GM18868 (cell line): ENCODE data around the gene HSP90AB1.

Source experiments
- ATAC-seq: cut with Tn5 transposase; IDR thresholded peaks from one replicate; pipeline ENCODE4 v1.9.1; 2021; ENCODE audit warnings: mild to moderate bottlenecking, moderate library complexity; ENCODE audit not compliant: unreplicated experiment

HSP90AB1 gene

DNA sequence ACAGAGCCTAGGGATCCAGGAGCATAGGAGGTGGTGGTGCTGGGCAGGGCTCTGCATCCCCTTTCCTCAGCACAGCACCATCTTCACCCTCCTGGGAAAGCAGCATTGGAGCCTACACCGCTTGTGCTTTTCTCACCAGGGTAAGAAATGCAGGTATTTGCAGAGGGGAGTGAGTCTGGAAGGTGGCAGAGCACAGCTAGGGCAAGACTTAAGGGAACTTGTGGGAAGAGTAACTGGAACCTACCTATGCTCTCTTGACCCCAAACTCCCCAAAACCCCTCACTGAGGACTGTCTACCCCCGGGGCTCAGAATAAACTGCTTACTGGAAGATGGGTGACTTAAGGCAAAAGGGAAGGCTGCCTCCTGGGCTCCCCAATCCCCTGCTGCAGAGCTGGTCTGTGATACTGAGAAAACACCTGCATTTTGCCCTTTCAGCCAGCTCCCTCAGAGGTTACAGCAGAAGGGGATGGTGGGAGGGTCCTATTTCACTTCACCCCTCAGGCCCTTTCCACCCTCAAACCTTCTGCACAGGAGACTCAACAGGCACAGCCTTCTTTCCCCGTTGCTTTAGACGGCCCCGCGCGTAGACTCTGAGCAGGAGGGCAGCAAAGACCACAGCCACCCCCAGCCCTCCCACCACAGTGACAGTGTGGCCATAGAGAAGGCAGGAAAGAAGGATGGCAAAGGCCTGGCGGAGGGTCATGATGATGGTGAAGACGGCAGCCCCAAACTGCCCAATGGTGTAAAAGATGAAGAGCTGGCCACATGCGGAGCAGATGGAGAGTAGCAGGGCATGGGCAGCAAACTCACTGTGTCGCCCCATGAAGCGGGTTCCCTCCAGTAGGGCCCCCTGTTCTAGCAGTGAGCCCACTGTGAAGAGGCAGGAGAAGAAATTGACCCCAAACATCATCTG, 7.5 kb downstream of the HSP90AB1 start:
- ATAC-seq = no peak

DNA sequence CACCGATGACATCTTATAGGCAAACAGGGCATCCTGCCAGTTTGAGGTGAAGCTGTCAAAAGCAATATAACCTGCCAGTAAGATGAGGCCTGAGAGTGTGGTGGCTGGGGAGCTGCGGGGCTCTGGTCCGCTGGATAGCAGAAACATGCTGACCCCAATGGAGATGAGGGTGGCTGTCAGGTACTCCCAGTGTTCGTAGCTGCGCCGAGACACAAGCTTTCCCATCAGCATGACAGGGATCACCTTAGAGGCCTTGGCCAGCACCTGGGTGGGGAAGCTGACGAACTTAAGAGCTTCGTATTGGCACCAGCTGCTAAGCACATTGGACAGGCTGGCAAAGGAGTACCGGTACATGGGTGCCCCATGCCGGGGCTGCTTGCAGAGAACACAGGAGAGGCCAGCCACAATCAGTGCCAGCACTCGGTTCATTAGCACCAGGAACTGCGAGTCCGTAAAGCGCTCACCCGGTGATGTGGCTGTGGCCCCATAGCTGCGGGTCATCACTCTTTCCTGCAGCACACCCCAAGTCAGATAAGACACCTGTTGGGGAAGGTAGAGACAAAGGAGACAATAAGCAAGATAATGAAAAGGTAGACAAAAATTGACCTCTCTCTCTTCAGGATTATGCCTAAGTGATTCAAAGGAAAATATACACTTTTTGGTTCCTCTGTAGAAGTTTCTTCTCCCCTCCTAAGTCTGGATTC, 8.4 kb downstream of the HSP90AB1 start:
- no peak for ATAC-seq

DNA sequence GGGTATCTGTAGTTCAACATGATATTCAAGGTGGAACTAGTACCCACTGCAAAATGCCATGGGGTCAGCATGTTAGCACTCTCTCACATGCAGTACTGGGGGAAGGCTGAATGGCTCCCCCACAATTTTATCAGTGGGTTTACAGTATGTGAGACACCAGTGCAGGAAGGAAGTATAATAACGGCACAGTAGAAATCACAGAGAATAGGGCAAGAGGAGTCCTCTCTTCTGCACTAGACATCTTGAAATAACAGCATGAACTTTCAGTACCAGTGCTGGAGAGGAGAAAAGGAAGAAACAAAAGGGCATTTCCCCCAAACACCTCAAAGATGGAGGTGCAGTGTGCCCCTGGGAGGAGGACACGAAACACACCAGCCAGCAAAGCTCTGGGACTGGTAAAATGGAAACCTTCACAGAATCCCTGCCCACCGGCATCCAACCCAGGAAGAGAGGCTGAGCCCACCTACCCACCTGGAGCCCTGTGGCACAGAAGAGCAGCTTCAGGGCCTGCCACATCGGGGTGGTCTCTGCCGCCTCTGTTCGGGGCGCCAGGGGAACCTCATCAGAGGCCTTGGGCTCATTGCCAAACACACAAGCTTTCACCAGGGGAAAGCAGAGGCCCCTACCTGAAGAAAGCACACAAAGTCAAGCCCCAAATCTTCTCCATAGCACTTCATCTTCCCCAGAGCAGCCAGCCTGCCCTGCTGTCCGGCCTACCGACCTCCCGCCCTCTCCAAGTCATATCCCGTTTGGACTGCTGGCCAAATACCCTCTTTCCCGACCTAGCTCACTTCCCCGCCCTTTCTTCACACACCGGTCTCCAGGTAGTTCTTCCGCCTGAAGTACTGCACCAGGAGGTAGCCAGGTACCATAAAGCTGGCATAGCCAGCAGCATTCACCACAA, 9.2 kb downstream of the HSP90AB1 start:
- ATAC-seq = no peak

- no peak for ATAC-seq
Measured at GRCh38 chr6:44256775-44257024, 9.8 kb downstream of the HSP90AB1 start.

- ATAC-seq = peak; percentile 51
Measured at GRCh38 chr6:44257025-44257752, 10.3 kb downstream of the HSP90AB1 start, which contains the start of gene SLC35B2. Gene SLC35B2 (minus strand): TSS chr6:44257528. CDS start chr6:44257410, 118 bp downstream.

DNA sequence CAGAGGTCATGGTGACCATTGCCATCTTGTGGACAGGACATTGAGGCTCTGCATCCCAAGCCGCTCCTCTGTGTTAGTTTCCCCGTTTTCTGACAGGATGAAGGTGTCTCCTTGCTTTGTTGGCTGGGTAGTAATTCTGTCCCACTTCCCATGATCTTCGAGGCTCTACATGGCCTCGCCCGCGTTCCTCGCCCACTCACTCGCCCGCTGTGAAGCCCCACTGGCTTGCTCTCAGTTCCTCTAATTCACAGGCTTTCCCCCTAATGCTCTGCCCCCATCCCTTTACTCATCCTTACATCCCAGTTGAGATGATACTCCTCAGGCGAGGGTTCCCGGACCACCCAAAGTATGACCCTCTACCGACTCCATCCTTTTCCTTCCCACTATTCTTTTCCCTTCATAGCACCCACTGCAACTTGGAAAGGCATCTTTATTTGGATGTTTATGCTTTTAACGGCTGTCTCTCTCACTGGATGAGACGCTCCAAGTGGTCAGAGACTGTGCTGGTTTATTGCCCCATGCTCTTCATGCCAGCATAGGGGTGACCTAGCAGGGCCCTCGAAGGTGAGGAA, 10.9 kb downstream of the HSP90AB1 start:
- peak; percentile 21 for ATAC-seq

- ATAC-seq = no peak
Measured at GRCh38 chr6:44258325-44258863, 11.5 kb downstream of the HSP90AB1 start.

- ATAC-seq = no peak
Measured at GRCh38 chr6:44258921-44259320, 12.0 kb downstream of the HSP90AB1 start.

- no peak for ATAC-seq
Measured at GRCh38 chr6:44260011-44260410, 13.1 kb downstream of the HSP90AB1 start.

GRCh38 chr6:44260451-44261297, 13.8 kb downstream of the HSP90AB1 start:
- ATAC-seq = no peak

- ATAC-seq = no peak
Measured at GRCh38 chr6:44261581-44261980, 14.7 kb downstream of the HSP90AB1 start.

- ATAC-seq = no peak
Measured at GRCh38 chr6:44262467-44263353, 15.8 kb downstream of the HSP90AB1 start.

GRCh38 chr6:44263354-44264100, 16.6 kb downstream of the HSP90AB1 start:
- no peak for ATAC-seq

GRCh38 chr6:44264154-44265006, 17.5 kb downstream of the HSP90AB1 start:
- ATAC-seq = peak; percentile 29

- ATAC-seq = peak; percentile 36
Measured at GRCh38 chr6:44265007-44265721, 18.3 kb downstream of the HSP90AB1 start, which contains the start of gene NFKBIE. Gene NFKBIE (minus strand): TSS chr6:44265551. CDS start chr6:44265346, 205 bp downstream.
